ENCODE measurements around the gene SRD5A1.

DNA sequence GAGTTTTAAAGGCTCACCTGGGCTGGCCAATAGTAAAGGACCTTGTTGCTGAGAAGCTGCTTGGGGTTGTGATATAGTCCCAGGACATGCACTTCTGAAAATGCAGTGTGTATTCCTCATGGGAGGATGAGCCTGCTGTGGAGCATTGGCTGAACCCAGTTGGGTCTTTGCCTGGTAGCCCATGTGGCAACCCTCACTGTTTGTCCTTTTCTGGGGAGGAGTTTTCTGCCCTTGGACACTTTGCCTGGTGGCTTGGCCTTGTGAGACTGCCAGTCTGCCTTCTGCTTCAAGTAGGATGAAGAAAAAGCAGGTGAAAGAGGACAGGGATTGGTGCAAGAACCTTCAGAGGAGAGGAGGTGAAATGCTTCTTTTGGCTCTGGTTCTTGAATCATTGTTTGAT lies 84.0 kb downstream of the SRD5A1 start:
- TF ChIP-seq, protein P1, sequence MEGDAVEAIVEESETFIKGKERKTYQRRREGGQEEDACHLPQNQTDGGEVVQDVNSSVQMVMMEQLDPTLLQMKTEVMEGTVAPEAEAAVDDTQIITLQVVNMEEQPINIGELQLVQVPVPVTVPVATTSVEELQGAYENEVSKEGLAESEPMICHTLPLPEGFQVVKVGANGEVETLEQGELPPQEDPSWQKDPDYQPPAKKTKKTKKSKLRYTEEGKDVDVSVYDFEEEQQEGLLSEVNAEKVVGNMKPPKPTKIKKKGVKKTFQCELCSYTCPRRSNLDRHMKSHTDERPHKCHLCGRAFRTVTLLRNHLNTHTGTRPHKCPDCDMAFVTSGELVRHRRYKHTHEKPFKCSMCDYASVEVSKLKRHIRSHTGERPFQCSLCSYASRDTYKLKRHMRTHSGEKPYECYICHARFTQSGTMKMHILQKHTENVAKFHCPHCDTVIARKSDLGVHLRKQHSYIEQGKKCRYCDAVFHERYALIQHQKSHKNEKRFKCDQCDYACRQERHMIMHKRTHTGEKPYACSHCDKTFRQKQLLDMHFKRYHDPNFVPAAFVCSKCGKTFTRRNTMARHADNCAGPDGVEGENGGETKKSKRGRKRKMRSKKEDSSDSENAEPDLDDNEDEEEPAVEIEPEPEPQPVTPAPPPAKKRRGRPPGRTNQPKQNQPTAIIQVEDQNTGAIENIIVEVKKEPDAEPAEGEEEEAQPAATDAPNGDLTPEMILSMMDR (IDR thresholded peaks at IDR 0.05) = no peak
- no peak for TF ChIP-seq EP300 (IDR thresholded peaks at IDR 0.05)
